VCaP (cell line): ENCODE measurements around the gene IL1RAP.
"Not testable (repeated sequence)": the region's sequence is repeated elsewhere in the genome, so short reads cannot be mapped to it uniquely, and the experiment has no call there.

Source experiments
- H3K27ac ChIP-seq: fragments of 450-650 bp; 2 replicates; pipeline ENCODE4 v1.5.1; 2017
- CTCF ChIP-seq: fragments of 450-650 bp; conservative IDR thresholded peaks from 2 replicates; pipeline ENCODE4 v1.5.1; 2017; ENCODE audit warnings: mild to moderate bottlenecking, moderate library complexity

IL1RAP gene, protein sequence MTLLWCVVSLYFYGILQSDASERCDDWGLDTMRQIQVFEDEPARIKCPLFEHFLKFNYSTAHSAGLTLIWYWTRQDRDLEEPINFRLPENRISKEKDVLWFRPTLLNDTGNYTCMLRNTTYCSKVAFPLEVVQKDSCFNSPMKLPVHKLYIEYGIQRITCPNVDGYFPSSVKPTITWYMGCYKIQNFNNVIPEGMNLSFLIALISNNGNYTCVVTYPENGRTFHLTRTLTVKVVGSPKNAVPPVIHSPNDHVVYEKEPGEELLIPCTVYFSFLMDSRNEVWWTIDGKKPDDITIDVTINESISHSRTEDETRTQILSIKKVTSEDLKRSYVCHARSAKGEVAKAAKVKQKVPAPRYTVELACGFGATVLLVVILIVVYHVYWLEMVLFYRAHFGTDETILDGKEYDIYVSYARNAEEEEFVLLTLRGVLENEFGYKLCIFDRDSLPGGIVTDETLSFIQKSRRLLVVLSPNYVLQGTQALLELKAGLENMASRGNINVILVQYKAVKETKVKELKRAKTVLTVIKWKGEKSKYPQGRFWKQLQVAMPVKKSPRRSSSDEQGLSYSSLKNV

GRCh38 chr3:190513409-190514370 lies at the start of gene IL1RAP:
Gene IL1RAP (plus strand): TSS chr3:190514085. CDS start chr3:190564290, 50,205 bp downstream.
- peak within 1 kb of the TSS; percentile 78 for H3K27ac ChIP-seq
- TF ChIP-seq CTCF, result peak; percentile 77

GRCh38 chr3:190467922-190468321 lies 46.0 kb upstream of the IL1RAP start:
- H3K27ac ChIP-seq, result no peak overlapping the region
- TF ChIP-seq CTCF, result no peak

DNA sequence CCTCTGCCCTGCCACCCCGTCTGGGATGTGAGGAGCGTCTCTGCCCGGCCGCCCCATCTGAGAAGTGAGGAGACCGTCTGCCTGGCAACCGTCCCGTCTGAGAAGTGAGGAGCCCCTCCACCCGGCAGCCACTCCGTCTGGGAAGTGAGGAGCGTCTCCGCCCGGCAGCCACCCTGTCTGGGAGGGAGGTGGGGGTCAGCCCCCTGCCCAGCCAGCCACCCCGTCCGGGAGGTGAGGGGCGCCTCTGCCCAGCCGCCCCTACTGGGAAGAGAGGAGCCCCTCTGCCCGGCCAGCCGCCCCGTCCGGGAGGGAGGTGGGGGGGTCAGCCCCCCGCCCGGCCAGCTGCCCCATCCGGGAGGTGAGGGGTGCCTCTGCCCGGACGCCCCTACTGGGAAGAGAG lies 40.6 kb upstream of the IL1RAP start:
- not testable (repeated sequence) for H3K27ac ChIP-seq

- H3K27ac ChIP-seq, result no peak overlapping the region
- TF ChIP-seq CTCF, result no peak
These were observed 32.1 kb upstream of the IL1RAP start for GRCh38 chr3:190481779-190482178.

DNA sequence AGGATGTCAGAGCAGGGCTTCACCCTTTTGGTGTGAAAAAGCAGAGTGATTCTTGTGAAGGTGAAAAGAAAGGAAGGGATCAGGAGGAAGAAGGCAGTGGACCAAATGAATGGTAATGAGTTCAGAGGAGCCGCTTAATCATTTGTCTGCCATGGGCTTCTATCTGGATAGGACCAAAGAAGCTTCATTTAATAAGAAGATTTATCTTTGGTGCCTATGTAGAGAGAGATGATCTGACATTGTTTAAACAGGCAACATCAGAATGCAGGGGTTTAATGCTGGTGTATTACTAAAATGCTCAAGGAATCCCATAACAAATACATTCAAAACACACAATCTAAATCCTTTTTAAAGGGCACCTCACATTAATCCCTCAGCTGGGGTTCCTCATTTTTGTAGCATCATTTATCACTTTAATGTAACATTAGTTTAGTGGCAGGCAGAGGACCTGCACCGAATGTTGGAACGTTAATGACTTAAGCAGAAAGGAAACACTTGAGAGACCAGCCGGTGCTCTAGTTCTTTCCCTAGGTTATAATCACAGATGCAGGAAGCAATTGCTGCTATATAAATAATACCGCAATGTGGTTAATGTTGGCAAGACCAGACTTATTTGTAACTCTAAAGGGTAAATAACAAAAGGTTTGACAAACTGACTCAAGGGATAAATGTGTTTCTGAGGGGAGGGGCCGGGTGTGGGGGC lies 27.9 kb upstream of the IL1RAP start:
- H3K27ac ChIP-seq, result peak overlapping the region; percentile 21; the same call in 1 of the 2 replicates
- TF ChIP-seq CTCF, result no peak

- H3K27ac ChIP-seq, result peak overlapping the region; percentile 21; the same call in 1 of the 2 replicates
- no peak for TF ChIP-seq CTCF
These were observed 27.4 kb upstream of the IL1RAP start for GRCh38 chr3:190486533-190486864.

GRCh38 chr3:190486908-190487607 lies 26.8 kb upstream of the IL1RAP start:
- TF ChIP-seq CTCF, result no peak
- H3K27ac ChIP-seq, result peak overlapping the region; percentile 21; the same call in 1 of the 2 replicates
